LNCaP clone FGC (cell line): ENCODE data around the gene FRMPD2.

Experiments used
- DNase-seq: peaks from one replicate; pipeline ENCODE4 v3.0.0-alpha.2; 2011; ENCODE audit warnings: low read depth
- H3K4me3 ChIP-seq: 2 replicates; pipeline ENCODE4 v1.5.1; 2011; ENCODE audit warnings: mild to moderate bottlenecking, low read depth, low read length, control low read depth
- CTCF ChIP-seq: IDR thresholded peaks from 2 replicates; pipeline ENCODE4 v1.5.1; 2012; ENCODE audit warnings: mild to moderate bottlenecking; ENCODE audit not compliant: control insufficient read depth, insufficient read depth; ENCODE audit errors: extremely low read depth

The FRMPD2 gene

GRCh38 chr10:48271047-48271730 is 3.3 kb downstream of the FRMPD2 start:
- no peak overlapping the region for H3K4me3 ChIP-seq
- DNase-seq: no peak
- no peak for TF ChIP-seq CTCF

- no peak overlapping the region for H3K4me3 ChIP-seq
- no peak for DNase-seq
- TF ChIP-seq CTCF: no peak
Measured at GRCh38 chr10:48266528-48266927, 8.0 kb downstream of the FRMPD2 start.

- TF ChIP-seq CTCF: no peak
- no peak for DNase-seq
Measured at GRCh38 chr10:48258105-48258504, 16.4 kb downstream of the FRMPD2 start.

GRCh38 chr10:48257407-48257961 is 17.0 kb downstream of the FRMPD2 start:
- H3K4me3 ChIP-seq: no peak overlapping the region
- DNase-seq: no peak
- TF ChIP-seq CTCF: no peak

More at GRCh38 chr10:48258105-48258504, 16.4 kb downstream of the FRMPD2 start:
- no peak overlapping the region for H3K4me3 ChIP-seq

- H3K4me3 ChIP-seq: no peak overlapping the region
- no peak for TF ChIP-seq CTCF
Measured at GRCh38 chr10:48255722-48256121, 18.8 kb downstream of the FRMPD2 start.

GRCh38 chr10:48254750-48255512 is 19.6 kb downstream of the FRMPD2 start:
- H3K4me3 ChIP-seq: no peak overlapping the region
- DNase-seq: no peak

More at GRCh38 chr10:48255722-48256121, 18.8 kb downstream of the FRMPD2 start:
- no peak for DNase-seq

More at GRCh38 chr10:48254750-48255512, 19.6 kb downstream of the FRMPD2 start:
- TF ChIP-seq CTCF: no peak
